ENCODE measurements around the gene NCKAP5. TPM values are rescaled to one million over a fixed set of nuclear protein-coding genes. Genes with fewer than 3 reads are reported as not detected.
"Not testable (repeated sequence)": the region's sequence is repeated elsewhere in the genome, so short reads cannot be mapped to it uniquely, and the experiment has no call there.

NCKAP5 gene
- total RNA-seq, 2 experiments from 2014 or later = not detected

DNA sequence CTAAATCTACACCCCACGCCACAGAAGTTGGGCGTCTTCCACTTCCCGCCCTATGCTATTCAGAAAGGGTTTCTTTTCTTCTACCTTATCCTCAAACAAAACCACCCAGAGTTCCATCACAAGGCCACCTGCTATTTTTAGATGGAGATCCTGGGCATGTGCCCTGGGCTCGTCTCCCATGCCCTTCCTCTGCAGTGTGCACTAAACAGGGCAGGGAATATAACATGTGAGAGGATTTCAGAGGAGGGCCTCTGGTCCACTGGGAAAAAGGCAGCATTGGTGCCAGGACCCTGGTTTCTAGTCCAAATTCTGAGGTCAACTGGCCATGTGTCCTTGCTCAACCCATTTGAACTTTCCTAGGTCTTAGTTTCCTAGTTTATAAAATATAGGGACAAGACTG lies 320.0 kb downstream of the NCKAP5 start:
- CTCF ChIA-PET = no interaction called here
- POLR2A ChIA-PET = no interaction called here

GRCh38 chr2:133247631-133248030 lies 320.6 kb downstream of the NCKAP5 start:
- POLR2A ChIA-PET = no interaction called here

DNA sequence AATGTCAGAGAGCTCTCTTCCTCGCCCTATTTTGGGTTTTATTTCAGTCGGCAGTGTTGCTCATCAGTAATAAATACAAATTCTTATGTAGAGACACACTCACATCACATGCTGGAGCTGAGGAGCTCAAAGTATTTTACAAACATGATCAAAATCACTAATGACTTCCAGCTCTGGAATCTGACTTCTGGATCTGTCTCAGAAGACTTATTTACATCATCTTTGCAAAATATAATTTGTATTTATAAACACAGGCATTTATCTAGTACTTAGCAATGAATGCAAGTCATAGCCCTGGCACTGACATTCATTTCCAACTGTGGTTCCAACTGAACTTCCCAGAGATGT lies 327.1 kb downstream of the NCKAP5 start:
- CTCF ChIA-PET = no interaction called here
- POLR2A ChIA-PET = no interaction called here

More at GRCh38 chr2:133247631-133248030, 320.6 kb downstream of the NCKAP5 start:
- CTCF ChIA-PET = no interaction called here

DNA sequence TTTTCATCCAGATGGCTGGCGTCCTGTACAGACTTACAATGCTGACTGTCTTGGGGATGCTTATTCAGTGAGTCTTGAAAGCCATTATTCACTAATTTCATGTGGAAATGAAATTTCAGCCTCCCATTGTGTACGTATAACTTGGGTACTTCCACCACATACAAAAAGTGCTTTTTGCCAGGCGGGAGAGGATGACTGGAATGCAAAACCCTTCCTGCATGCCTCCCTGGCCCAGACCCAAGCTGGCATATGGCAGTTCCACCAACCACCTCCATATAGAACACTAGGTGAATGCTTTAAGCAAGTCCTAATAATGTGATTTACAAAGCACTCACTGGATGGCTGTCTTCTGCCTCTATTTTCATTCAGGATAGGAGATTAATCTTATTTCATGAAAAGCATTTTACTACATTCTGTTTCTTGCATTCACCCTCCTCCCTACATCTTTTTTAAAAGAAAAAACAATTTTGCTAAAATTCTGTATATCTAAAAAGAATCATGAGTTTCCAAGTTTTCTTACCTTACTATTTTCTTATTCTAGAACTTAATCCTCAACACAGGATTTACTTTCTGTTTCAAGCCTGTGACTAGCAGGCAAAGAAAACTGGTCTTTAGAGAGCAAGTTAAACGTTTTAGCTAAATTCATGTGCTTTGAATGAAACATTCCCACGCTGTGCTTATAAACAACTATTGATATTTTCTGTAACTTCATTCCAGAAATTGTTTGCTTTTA lies 327.6 kb downstream of the NCKAP5 start:
- ChIA-PET CTCF (no interaction called here), POLR2A (no interaction called here)

DNA sequence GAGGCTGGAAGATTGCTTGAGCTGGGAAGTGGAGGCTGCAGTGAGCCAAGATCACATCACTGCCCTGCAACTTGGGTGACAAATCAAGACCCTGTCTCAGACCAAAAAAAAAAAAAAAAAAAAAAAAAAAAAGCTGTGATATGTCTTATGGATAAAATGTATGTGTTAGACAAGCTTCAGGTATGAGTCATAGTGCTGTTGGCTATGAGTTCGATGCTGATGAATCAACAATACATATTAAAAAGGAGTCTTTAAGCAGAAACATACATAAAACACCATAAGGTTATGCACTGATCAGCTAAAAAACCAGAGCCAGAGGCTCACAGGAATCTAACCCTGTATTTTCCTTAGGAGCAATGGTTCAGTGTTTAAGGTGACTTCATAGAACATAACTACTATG lies 332.3 kb downstream of the NCKAP5 start:
- ChIA-PET POLR2A (no interaction called here), CTCF (no interaction called here)

DNA sequence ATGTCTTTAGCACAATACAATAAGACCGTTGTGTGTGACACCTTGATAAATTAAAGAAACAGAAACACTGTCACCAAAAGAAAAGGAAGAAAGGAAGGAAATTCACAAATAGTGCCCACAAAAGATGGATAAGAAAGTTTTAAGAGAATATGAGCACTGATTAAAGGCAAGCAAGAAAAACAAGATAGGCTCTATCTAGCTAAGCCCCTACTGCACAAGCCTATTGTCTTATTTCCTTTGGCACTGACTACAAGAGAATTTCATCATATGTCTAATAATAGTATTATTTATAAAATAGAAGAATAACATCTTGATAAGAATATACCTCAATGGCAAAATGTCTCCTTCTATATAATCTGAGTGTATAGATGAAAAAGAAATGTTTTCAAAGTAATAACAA lies 335.7 kb downstream of the NCKAP5 start:
- CTCF ChIA-PET = no interaction called here
- POLR2A ChIA-PET = no interaction called here

DNA sequence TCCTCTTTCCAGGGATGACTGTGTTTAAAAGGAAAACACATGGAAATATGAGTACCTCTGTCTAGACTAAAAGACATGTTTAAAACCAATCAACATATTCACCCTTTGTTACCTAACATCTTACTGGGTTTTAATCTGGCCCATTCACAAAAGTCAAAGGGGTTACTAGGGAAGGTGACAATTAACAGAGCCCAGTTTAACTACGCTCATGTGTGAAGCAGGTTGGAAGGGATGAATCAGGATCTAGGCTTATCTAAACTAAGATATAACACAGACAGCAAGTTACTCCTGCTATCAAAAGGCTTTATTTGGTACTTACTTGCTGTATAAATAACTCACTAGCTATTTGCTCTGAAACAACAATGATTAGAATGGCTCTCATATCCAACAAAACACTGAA lies 337.0 kb downstream of the NCKAP5 start:
- POLR2A ChIA-PET = no interaction called here
- CTCF ChIA-PET = no interaction called here

- CTCF ChIA-PET = no interaction called here
- POLR2A ChIA-PET = no interaction called here
Measured at GRCh38 chr2:133229974-133230373, 338.3 kb downstream of the NCKAP5 start.

DNA sequence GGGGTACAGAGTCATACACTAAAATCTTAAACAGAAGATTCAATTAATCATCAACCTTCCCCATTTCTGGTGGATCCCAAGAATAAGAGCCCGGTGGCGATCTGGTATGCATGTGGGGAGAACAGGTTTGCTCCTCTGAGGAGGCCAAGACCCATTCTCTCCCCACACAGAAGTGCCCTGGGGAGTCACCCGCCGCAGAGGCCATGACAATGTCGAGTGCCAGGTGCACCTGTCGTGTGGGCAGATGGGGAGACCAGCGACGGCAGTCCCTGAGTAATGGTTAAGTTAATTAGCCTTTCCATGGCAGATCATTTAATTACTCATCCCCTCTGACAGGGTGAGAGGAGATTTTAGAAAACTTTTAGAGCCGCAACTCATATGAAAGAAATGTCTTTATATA lies 345.0 kb downstream of the NCKAP5 start:
- POLR2A ChIA-PET = no interaction called here
- CTCF ChIA-PET = no interaction called here

DNA sequence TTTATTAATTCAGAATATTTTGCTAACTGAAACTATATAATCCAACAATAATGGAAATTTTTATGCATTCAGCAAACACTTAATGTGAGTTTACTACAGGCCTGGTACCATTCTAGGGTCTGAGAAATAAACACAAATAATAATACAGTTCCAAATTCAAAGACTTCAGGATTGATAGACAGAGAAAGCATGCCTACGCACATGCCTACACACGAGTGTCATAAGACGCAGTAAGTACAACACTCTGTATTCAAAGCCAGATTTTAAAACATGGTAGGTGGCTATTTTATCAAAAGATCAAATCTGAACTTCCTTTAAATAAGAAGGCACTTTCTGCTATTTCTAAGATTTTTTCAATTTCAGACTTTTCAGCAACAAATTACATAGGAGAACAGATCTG lies 346.9 kb downstream of the NCKAP5 start:
- CTCF ChIA-PET = no interaction called here
- POLR2A ChIA-PET = no interaction called here

DNA sequence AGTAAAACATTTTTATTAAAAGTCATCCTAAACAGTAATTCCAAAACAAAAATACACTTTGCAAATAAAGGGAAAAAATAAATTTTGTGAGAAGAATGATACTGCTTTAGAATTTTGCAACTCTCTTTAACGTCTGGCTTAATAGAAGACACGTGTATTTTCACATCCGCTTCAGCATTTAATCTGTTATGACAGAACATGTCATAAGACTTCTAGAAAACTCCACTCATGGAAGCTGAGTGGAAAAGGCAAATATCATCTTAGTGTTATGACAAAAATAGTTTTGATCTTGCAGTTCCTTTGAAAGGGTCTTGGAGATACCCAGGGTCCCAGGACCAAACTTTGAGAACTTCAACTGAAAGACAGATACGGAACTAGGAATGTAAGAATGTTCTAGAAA lies 350.1 kb downstream of the NCKAP5 start:
- ChIA-PET CTCF (no interaction called here), POLR2A (no interaction called here)

DNA sequence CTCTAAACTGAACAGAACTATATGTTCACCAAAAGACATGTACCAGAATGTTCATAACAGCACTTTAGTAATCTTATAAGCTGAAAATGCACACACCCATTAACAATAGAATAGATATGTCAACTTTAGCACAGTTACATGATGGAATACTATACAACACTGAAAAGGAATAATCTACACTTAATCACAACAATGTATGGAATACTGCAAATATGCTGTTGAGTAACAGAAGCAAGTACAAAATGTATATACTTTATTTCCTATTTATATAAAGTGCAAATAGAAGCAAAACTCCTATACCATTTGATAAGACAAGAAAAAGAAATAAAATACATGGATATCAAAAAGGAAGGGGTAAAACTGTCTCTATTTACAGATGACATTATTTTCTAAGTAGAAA lies 352.8 kb downstream of the NCKAP5 start:
- CTCF ChIA-PET = no interaction called here
- POLR2A ChIA-PET = no interaction called here

GRCh38 chr2:133213651-133214050 lies 354.6 kb downstream of the NCKAP5 start:
- CTCF ChIA-PET = no interaction called here
- POLR2A ChIA-PET = no interaction called here

- ChIA-PET CTCF (no interaction called here), POLR2A (no interaction called here)
Measured at GRCh38 chr2:133209325-133209724, 358.9 kb downstream of the NCKAP5 start.

- POLR2A ChIA-PET, CTCF ChIA-PET: not testable (repeated sequence)
Measured at GRCh38 chr2:133206666-133207065, 361.6 kb downstream of the NCKAP5 start.

DNA sequence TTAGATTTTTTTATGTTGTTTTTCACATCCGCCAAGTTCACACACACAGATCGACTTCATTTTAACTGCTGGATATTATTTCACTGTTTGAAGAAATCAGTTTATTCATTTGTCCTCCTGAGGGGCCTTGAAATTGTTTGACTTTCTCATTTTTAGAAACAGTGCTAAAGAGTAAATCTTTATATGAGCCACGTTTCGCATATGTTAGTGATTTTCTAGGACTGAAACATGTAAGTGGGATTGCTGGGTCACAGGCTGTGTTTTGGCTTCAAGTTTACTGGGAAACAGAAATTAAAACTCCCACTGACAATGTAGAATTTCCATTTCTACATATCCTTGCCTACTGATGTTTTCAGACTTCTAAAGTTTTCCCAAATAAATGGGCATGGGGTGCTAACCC lies 363.8 kb downstream of the NCKAP5 start:
- CTCF ChIA-PET = no interaction called here

DNA sequence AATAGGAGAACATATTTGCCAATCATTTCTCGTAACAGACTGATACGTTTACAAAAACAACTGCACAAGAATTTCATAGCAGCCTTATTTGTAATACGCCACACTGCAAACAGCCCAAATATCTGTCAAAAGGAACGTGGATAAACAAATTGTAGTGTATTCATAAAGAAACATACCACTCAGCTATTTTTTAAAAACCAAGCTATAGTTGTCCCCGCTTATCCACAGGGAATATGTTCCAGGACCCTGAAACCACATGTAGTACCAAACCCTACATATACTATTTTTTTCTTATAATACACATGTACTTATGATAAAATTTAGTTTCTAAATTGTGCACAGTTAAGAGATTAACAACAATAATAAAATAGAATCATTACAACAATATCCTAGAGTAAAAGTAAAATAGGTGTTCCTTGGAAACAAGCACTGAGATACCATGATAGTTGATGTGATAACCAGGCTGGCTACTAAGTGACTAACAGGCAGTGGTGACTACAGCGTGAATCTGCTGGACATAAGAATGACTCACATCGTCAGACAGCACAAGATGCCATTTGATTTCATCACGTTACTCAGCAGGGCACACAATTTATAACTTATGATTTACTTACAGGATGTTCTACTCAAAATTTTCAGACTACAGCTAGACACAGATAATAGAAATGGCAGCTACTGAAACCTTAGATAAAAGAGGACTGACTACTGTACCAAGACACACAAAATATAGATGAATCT lies 367.4 kb downstream of the NCKAP5 start:
- ChIA-PET CTCF (no interaction called here), POLR2A (no interaction called here)

More for the DNA sequence above, 363.8 kb downstream of the NCKAP5 start:
- POLR2A ChIA-PET = no interaction called here

DNA sequence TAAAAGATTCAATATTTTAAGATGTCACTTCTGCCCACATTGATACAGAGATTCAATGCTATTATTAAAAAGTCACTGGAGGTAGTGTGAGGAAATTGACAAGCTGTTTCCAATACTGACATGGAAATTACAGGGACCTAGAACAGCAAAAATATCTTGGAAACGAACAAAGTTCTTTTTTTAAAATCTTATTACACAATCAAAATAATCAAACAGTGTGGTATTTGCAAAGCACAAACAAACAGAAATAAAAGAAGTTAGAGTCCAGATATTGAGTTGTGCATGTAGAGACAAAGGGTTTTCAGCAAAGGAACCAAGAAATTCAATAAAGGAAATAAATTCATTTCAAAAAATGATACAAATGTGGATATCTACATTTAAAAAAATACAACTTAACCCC lies 369.6 kb downstream of the NCKAP5 start:
- ChIA-PET CTCF (no interaction called here), POLR2A (no interaction called here)

DNA sequence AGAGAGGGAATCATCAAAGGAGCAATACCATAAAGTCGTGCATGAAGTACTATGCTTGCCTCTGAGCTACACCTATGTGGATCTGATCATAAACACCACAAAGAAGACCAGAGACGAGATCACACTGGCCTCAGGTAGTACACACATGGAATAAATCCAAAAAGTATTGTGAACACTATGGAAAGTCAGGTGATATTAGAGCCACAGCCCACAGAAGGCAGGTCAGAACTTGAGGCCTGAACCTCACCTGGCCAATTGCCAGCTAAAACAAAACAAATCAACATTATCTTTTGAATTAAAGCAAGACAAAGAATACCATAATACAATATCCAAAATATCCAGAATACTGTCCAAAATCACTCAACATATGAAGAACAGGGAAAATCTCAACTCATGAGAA lies 371.1 kb downstream of the NCKAP5 start:
- ChIA-PET POLR2A (no interaction called here), CTCF (no interaction called here)

DNA sequence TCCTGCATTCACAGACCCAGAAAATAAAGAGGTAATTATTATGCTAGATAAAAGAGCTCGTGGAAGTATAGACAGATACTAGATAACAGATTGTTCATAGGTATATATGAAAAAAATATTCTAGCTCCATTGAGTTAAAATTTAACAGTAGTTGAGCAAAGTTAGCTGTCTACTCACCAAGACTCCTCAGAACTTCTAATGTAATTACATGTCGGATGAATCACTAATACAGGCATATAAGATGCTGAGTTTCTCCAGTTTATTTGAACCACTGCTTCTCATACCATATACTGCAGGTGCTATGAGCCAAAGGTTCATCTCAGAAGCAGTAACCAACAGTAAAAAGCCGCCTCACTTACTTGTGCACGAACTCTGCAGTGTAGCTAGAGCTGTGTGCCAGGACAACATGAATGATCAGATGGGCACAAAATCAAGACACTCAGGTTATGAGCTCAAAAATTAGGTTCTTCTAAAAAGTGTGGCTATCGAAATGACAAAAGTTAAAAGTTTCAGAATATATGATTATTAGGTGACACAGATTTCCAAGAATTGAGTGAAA lies 373.4 kb downstream of the NCKAP5 start:
- ChIA-PET CTCF (no interaction called here), POLR2A (no interaction called here)

- ChIA-PET CTCF (no interaction called here), POLR2A (no interaction called here)
Measured at GRCh38 chr2:133194362-133194655, 374.0 kb downstream of the NCKAP5 start.
